Endothelial cell (in vitro differentiated cells): Measurements from ENCODE around the gene DSG4. TPM values are rescaled to one million over a fixed set of nuclear protein-coding genes. Genes with fewer than 3 reads are reported as not detected.

Experiments used
- DNase-seq: peaks from one replicate; pipeline ENCODE4 v3.0.0; 2021; ENCODE audit warnings: low spot score
- H3K27ac Mint-ChIP-seq: one replicate; pipeline ENCODE4 v1.8.0; 2021; ENCODE audit warnings: mixed read lengths, inconsistent platforms; ENCODE audit not compliant: unreplicated experiment
- H3K27me3 Mint-ChIP-seq: one replicate; pipeline ENCODE4 v1.8.0; 2021; ENCODE audit warnings: mild to moderate bottlenecking, moderate library complexity, mixed read lengths, inconsistent platforms; ENCODE audit not compliant: unreplicated experiment
- H3K36me3 Mint-ChIP-seq: one replicate; pipeline ENCODE4 v1.8.0; 2021; ENCODE audit warnings: mild to moderate bottlenecking, low read depth, mixed read lengths, inconsistent platforms; ENCODE audit not compliant: unreplicated experiment
- H3K4me1 Mint-ChIP-seq: one replicate; pipeline ENCODE4 v1.8.0; 2021; ENCODE audit warnings: mild to moderate bottlenecking, mixed read lengths, inconsistent platforms; ENCODE audit not compliant: unreplicated experiment
- H3K4me3 Mint-ChIP-seq: one replicate; pipeline ENCODE4 v1.8.0; 2021; ENCODE audit warnings: mild to moderate bottlenecking, mixed read lengths, inconsistent platforms; ENCODE audit not compliant: unreplicated experiment
- H3K9me3 Mint-ChIP-seq: one replicate; pipeline ENCODE4 v1.8.0; 2021; ENCODE audit warnings: mixed read lengths, inconsistent platforms; ENCODE audit not compliant: unreplicated experiment
- total RNA-seq: library from RNA; stranded (reverse); fragmentation: NEBNext Ultra II Directional; extraction: Animal tissue kit (Norgen Biotek cat#: 25700); gene quantifications from one replicate; pipeline ENCODE4 v1.2.1, GENCODE V29; 2021; ENCODE audit not compliant: unreplicated experiment
- TF ChIP-seq, protein P1 (sequence below): fragments of 200-600 bp; sonication (generic); IDR thresholded peaks from one replicate; pipeline ENCODE4 v1.5.0; 2021; ENCODE audit warnings: antibody characterized with exemption; ENCODE audit not compliant: unreplicated experiment

The DSG4 gene
- total RNA-seq, 1 donor from 2014 or later: not detected

DNA sequence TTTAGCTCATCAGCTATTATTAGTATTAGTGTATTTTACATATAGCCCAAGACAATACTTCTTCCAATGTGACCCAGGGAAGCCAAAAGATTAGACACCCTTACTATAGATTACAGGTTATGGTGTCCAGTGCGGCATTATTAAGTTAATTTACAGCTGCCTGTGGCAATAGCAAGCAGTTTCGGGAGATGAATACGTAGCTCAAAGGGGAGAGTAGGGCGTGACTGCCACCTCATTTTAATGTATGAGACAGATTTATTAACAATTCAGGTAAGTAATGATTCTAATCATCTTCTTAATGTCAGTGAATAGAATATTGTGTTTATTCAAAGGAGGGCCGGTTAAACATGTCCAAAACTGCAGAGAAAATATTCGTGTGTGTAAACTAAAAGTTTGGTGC, 64.2 kb downstream of the DSG4 start:
- Mint-ChIP-seq H3K4me1 (no peaks in the 10 kb centered on the region), H3K36me3 (no peaks in the 10 kb centered on the region)
- TF ChIP-seq, protein P1, sequence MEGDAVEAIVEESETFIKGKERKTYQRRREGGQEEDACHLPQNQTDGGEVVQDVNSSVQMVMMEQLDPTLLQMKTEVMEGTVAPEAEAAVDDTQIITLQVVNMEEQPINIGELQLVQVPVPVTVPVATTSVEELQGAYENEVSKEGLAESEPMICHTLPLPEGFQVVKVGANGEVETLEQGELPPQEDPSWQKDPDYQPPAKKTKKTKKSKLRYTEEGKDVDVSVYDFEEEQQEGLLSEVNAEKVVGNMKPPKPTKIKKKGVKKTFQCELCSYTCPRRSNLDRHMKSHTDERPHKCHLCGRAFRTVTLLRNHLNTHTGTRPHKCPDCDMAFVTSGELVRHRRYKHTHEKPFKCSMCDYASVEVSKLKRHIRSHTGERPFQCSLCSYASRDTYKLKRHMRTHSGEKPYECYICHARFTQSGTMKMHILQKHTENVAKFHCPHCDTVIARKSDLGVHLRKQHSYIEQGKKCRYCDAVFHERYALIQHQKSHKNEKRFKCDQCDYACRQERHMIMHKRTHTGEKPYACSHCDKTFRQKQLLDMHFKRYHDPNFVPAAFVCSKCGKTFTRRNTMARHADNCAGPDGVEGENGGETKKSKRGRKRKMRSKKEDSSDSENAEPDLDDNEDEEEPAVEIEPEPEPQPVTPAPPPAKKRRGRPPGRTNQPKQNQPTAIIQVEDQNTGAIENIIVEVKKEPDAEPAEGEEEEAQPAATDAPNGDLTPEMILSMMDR: no peak

DNA sequence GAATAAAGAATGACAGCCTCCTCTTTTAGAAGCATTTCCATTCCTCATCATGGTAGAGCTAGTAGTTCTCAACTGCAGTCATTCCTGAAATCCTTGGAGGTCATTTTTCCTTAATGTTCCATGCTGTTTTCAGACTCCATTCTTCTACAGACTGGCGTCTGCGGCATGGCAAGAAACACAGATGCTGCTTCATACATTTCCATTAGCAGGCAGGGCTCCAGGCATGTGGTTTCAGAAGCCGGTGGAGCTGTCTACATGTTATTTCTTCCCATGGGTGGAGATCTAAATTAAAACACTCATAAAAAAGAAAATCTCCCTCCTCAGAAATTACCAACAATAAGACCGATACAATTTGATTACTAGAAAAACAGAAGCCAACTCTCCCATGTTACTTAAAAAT, 64.9 kb downstream of the DSG4 start:
- H3K9me3 Mint-ChIP-seq: no peaks in the 10 kb centered on the region
- DNase-seq: no peak
- no peak overlapping the region for H3K27ac Mint-ChIP-seq
- no peaks in the 10 kb centered on the region for H3K27me3 Mint-ChIP-seq
- H3K4me1 Mint-ChIP-seq: no peaks in the 10 kb centered on the region
- TF ChIP-seq, protein P1: no peak
- H3K4me3 Mint-ChIP-seq: no peak overlapping the region
- no peaks in the 10 kb centered on the region for H3K36me3 Mint-ChIP-seq

More for the DNA sequence above, 64.2 kb downstream of the DSG4 start:
- H3K27me3 Mint-ChIP-seq: no peaks in the 10 kb centered on the region
- no peak overlapping the region for H3K4me3 Mint-ChIP-seq
- DNase-seq: no peak
- no peaks in the 10 kb centered on the region for H3K9me3 Mint-ChIP-seq
- H3K27ac Mint-ChIP-seq: no peak overlapping the region

DNA sequence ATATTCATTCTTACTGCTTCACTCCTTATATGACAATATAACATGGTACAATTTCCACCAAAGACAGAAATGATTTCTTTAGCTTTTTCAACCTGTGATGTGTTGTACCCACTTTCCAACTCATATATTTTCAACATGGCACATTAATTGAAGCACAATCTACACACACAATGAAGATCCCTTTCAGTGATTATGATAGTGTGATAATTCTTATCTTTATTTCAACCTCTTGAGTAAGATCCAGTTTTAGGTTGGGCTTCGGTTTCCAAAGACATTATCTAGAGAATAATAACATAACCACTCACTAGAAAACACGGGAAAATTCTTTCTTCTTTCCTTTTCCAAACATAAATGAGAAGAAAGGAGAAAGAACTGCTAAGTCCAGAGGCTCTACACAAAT, 67.6 kb downstream of the DSG4 start:
- H3K36me3 Mint-ChIP-seq: no peaks in the 10 kb centered on the region

DNA sequence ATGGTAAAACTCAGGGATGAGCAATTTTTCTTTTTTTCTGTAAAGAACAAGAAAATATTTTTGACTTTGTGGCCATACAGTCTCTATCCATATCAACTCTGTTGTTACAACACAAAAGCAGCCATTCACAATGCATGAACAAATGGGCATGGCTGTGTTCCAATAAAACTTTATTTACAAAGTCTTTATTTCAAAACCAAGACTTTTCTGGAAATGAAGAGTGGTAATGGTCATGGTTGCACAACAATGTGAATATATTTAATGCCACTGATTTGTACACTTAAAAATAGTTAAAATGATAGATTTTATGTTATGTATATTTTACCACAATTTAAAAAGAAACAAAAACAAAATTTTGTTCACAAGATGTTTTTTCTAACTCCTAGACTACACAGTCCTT, 69.3 kb downstream of the DSG4 start:
- TF ChIP-seq, protein P1: no peak
- Mint-ChIP-seq H3K4me3 (no peak overlapping the region), H3K4me1 (no peaks in the 10 kb centered on the region), H3K36me3 (no peaks in the 10 kb centered on the region), H3K27ac (no peak overlapping the region), H3K9me3 (no peaks in the 10 kb centered on the region), H3K27me3 (no peaks in the 10 kb centered on the region)
- no peak for DNase-seq

More for the DNA sequence above, 67.6 kb downstream of the DSG4 start:
- Mint-ChIP-seq H3K27me3 (no peaks in the 10 kb centered on the region), H3K4me3 (no peak overlapping the region), H3K4me1 (no peaks in the 10 kb centered on the region), H3K27ac (no peak overlapping the region), H3K9me3 (no peaks in the 10 kb centered on the region)
- no peak for DNase-seq
- TF ChIP-seq, protein P1: no peak

DNA sequence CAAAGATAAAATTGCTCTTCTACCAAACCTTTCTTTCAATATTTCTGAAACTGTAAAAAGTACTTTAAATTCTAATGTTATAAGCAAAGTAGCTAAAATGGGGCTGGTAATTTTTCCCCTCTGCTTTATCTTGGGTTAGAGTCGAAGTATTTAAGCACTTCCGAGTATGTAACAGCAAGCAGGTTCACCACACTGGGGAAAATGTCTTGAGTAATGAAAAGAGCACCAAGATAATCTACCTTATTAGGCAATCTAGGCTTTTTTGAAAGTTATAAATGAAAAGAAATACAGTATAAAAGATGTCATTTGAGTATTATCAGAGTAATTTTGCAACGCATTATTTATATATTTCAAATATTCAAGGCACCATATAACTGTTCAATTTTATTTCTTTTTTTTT, 70.3 kb downstream of the DSG4 start:
- Mint-ChIP-seq H3K27me3 (no peaks in the 10 kb centered on the region), H3K4me1 (no peaks in the 10 kb centered on the region), H3K36me3 (no peaks in the 10 kb centered on the region), H3K27ac (no peak overlapping the region), H3K9me3 (no peaks in the 10 kb centered on the region), H3K4me3 (no peak overlapping the region)
- TF ChIP-seq, protein P1: no peak
- no peak for DNase-seq
